Heart left ventricle (tissue), 16 donors: Measurements from ENCODE around the gene RPS6KA4. TPM values are rescaled to one million over a fixed set of nuclear protein-coding genes. Genes with fewer than 3 reads are reported as not detected.
"Not testable (repeated sequence)": the region's sequence is repeated elsewhere in the genome, so short reads cannot be mapped to it uniquely, and the experiment has no call there.

Experiments used
- ATAC-seq, 4 donors: fragments of 200-7000 bp; cut with Tn5 transposase; one replicate each; pipeline ENCODE4 v1.9.1; 2020 to 2022; ENCODE audit warnings: moderate library complexity in 4 of 4, mild to moderate bottlenecking in 3 of 4, moderate number of reproducible peaks in 1 of 4
- DNase-seq, 5 donors: peaks; one replicate each; pipeline ENCODE4 v3.0.0-alpha.2; 2020
- H3K27ac ChIP-seq, 12 donors: fragments of 200-600 bp; sonication (generic) in 4 of 12; one replicate each; pipeline versions ENCODE4 v1.5.0 to v1.8.0; 2016 to 2022; ENCODE audit warnings: mild to moderate bottlenecking in 2 of 12
- H3K27me3 ChIP-seq, 9 donors: fragments of 200-600 bp; sonication (generic) in 2 of 9; one replicate each; pipeline versions ENCODE4 v1.5.1 to v1.8.0; 2016 to 2022; ENCODE audit warnings: mild to moderate bottlenecking in 3 of 9
- H3K36me3 ChIP-seq, 9 donors: fragments of 200-600 bp; sonication (generic) in 2 of 9; one replicate each; pipeline versions ENCODE4 v1.5.0 to v1.8.0; 2018 to 2022; ENCODE audit warnings: mild to moderate bottlenecking in 2 of 9
- H3K4me1 ChIP-seq, 12 donors: fragments of 200-600 bp; sonication (generic) in 4 of 12; one replicate each; pipeline versions ENCODE4 v1.5.0 to v1.8.0; 2016 to 2022; ENCODE audit warnings: mild to moderate bottlenecking in 3 of 12
- H3K4me3 ChIP-seq, 12 donors: fragments of 200-600 bp; sonication (generic) in 4 of 12; one replicate each; pipeline versions ENCODE4 v1.5.0 to v1.8.0; 2017 to 2022; ENCODE audit warnings: mild to moderate bottlenecking in 9 of 12, moderate library complexity in 4 of 12
- H3K9me3 ChIP-seq, 12 donors: fragments of 200-600 bp; sonication (generic) in 4 of 12; one replicate each; pipeline versions ENCODE4 v1.5.0 to v1.8.0; 2016 to 2022; ENCODE audit warnings: mild to moderate bottlenecking in 1 of 12
- CTCF ChIP-seq, 12 donors: fragments of 200-600 bp; sonication (generic) in 4 of 12; IDR thresholded peaks; one replicate each; pipeline versions ENCODE4 v1.5.0 to v1.8.0; 2018 to 2022; ENCODE audit warnings: antibody characterized with exemption in 12 of 12, mild to moderate bottlenecking in 5 of 12
- POLR2A ChIP-seq, 2 donors: fragments of 450-650 bp; IDR thresholded peaks; one replicate each; pipeline ENCODE4 v1.6.1; 2017; ENCODE audit warnings: antibody characterized with exemption in 2 of 2, mild to moderate bottlenecking in 2 of 2, moderate library complexity in 2 of 2
- WGBS, 4 donors: extraction: QIAGEN DNeasy Blood & Tissue Kit in 2 of 4; methylation state at CpG; one replicate each; pipeline versions ENCODE4 v1.1.5 to v1.1.7; 2013 to 2018; 5-methylcytosine and 5-hydroxymethylcytosine counted together
- intact Hi-C, 10 donors: fragments of 100-400 bp; cut with DNase I; formaldehyde crosslinking; loops; one replicate each; pipeline versions ENCODE4 v1.11.1 to v1.14.2; 2022
- polyA plus RNA-seq, 2 donors: library from polyadenylated mRNA; stranded (reverse); fragments of 200-250 nt; gene quantifications; one replicate each; pipeline ENCODE4 v1.2.3, GENCODE V29; 2013
- total RNA-seq, 9 donors: library from RNA; depleted of rRNA in 2 of 9; stranded (reverse); fragments of >200 nt in 2 of 9; fragmentation: NEBNext Ultra II Directional in 3 of 9; extraction: Animal tissue kit (Norgen Biotek cat#: 25700) in 3 of 9; gene quantifications; one replicate each; pipeline versions ENCODE4 v1.1.0 to v1.2.4, GENCODE V29; 2016 to 2023
- donor health status: ischemic (EF 13 %, LVEDD 7.1; RV severe dilation, severe dysfunction).
- donor health status: healthy with polysubstance abuse.
- donor health status: DM: no; HTN: yes; CAD: no.
- donor health status: DM: no; HTN: no; CAD: no.
- donor health status: ischemic (EF 25% LVEDD 6.9; RV normal size, moderate dysfunction).
- donor health status: ischemic (EF 25% LVEDD 5.7; RV mildly dilated, moderate dysfunction).
- donor health status: healthy.
- donor health status: DM: yes; HTN: yes; CAD: no.
- donor health status: ischemic (EF 35%, LVEDD 5.7; RV mildly dilated, moderate dysfunction).
- donor health status: nonischemic (EF 11% LVEDD 7.7; RV severe dilation, severe dysfunction).
- donor health status: DM: yes; HTN: yes; CAD: no.
- donor health status: PGD.
- donor health status: ischemic (EF 29% LVEDD 5.4; RV normal size, mild dysfunction).
- donor health status: nonischemic (EF 23%, LVEDD 6.1; RV moderate dilation, normal function).

RPS6KA4 gene
- total and polyA plus RNA-seq, 11 donors = 12.8 to 32.5 (median 18.3) TPM

DNA sequence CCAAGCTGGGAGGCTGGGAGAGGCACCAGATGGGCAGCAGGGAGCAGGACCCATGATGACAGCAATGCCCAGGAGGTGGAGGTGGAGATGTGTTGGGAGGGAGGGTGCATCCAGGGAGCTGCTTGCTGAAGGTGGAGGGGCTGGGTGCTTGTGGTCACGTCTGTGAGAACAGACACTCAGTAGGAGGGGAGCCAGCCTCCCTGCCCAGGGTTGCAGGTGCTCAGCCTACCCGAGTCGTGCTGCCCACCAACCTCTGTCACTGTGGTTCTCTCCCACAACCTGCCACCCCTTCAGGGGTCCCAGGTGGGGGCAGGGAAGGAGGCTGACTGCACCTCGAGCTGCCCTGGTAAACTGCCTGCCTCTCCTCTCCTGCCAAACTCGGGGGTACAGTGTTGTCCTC, 35.6 kb upstream of the RPS6KA4 start:
- Histone ChIP-seq H3K27me3 (no peaks in the 10 kb centered on the region), H3K4me3 (no peak overlapping the region), H3K4me1 (peaks cover 0 to 13% (median 8%) of the 10 kb centered on the region in 12 donors), H3K36me3 (peaks cover 0 to 24% (median 10%) of the 10 kb centered on the region in 9 donors), H3K27ac (no peak overlapping the region), H3K9me3 (peaks cover 0 to 5% (median 0%) of the 10 kb centered on the region in 12 donors)
- ATAC-seq (no peak), DNase-seq (no peak)
- WGBS, 4 donors = 66 to 76% (median 66%) methylated on average over 4 to 5 of the region's 5 CpGs
- no peak for TF ChIP-seq POLR2A (IDR thresholded peaks at IDR 0.05)
- TF ChIP-seq CTCF (IDR thresholded peaks at IDR 0.05) = no peak
- intact Hi-C loops = no loop called here

- not testable (repeated sequence) for H3K27me3 ChIP-seq, DNase-seq
These were observed 35.0 kb upstream of the RPS6KA4 start for GRCh38 chr11:64323984-64324383.

GRCh38 chr11:64324692-64325469, 34.1 kb upstream of the RPS6KA4 start:
- TF ChIP-seq POLR2A (IDR thresholded peaks at IDR 0.05) (no peak), CTCF (IDR thresholded peaks at IDR 0.05) (no peak)
- DNase-seq (no peak), ATAC-seq (no peak)
- H3K4me3 ChIP-seq = no peak overlapping the region
- peaks cover 0 to 12% (median 9%) of the 10 kb centered on the region in 12 donors for H3K4me1 ChIP-seq
- peaks cover 0 to 24% (median 10%) of the 10 kb centered on the region in 9 donors for H3K36me3 ChIP-seq
- WGBS, 4 donors = 89 to 91% (median 90%) methylated on average over 11 of the region's 11 CpGs
- H3K9me3 ChIP-seq = peaks cover 0 to 5% (median 0%) of the 10 kb centered on the region in 12 donors
- intact Hi-C loops = no loop called here
- no peaks in the 10 kb centered on the region for H3K27me3 ChIP-seq
- no peak overlapping the region for H3K27ac ChIP-seq

More at GRCh38 chr11:64323984-64324383, 35.0 kb upstream of the RPS6KA4 start:
- H3K9me3 ChIP-seq, ATAC-seq, H3K27ac ChIP-seq, intact Hi-C loops, H3K4me1 ChIP-seq, H3K4me3 ChIP-seq: not testable (repeated sequence)
- 79 to 86% (median 84%) methylated on average over 3 to 4 of the region's 4 CpGs for WGBS, 4 donors
- peaks cover 0 to 24% (median 10%) of the 10 kb centered on the region in 9 donors for H3K36me3 ChIP-seq

GRCh38 chr11:64327375-64327774, 31.6 kb upstream of the RPS6KA4 start:
- DNase-seq (no peak), ATAC-seq (no peak)
- Histone ChIP-seq H3K27me3 (no peaks in the 10 kb centered on the region), H3K36me3 (peaks cover 0 to 6% (median 0%) of the 10 kb centered on the region in 9 donors), H3K27ac (no peak overlapping the region), H3K9me3 (peaks cover 0 to 5% (median 0%) of the 10 kb centered on the region in 12 donors), H3K4me3 (no peak overlapping the region), H3K4me1 (peaks cover 0 to 26% (median 16%) of the 10 kb centered on the region in 12 donors)
- 85 to 91% (median 88%) methylated on average over 2 of the region's 2 CpGs for WGBS, 4 donors
- TF ChIP-seq POLR2A (IDR thresholded peaks at IDR 0.05) (no peak), CTCF (IDR thresholded peaks at IDR 0.05) (no peak)
- intact Hi-C loops = no loop called here
